HG03039 (cell line): ENCODE data around the gene TMEM127.

Source experiments
- ATAC-seq: cut with Tn5 transposase; IDR thresholded peaks from one replicate; pipeline ENCODE4 v1.9.1; 2021; ENCODE audit warnings: mild to moderate bottlenecking, moderate library complexity; ENCODE audit not compliant: unreplicated experiment

Gene TMEM127

GRCh38 chr2:96207774-96208142 is 58.0 kb downstream of the TMEM127 start:
- no peak for ATAC-seq

- no peak for ATAC-seq
Observed at GRCh38 chr2:96207073-96207773, 58.6 kb downstream of the TMEM127 start.

- ATAC-seq: no peak
Observed at GRCh38 chr2:96205888-96206287, 59.9 kb downstream of the TMEM127 start.

GRCh38 chr2:96204836-96205624 is 60.8 kb downstream of the TMEM127 start:
- ATAC-seq: no peak

- ATAC-seq: no peak
Observed at GRCh38 chr2:96203130-96204028, 62.4 kb downstream of the TMEM127 start.

- ATAC-seq: no peak
Observed at GRCh38 chr2:96202152-96202854, 63.5 kb downstream of the TMEM127 start.

- no peak for ATAC-seq
Observed at GRCh38 chr2:96201338-96201737, 64.5 kb downstream of the TMEM127 start.

- ATAC-seq: no peak
Observed at GRCh38 chr2:96198921-96199320, 66.9 kb downstream of the TMEM127 start.
